ENCODE measurements around the gene PSMG2. TPM values are rescaled to one million over a fixed set of nuclear protein-coding genes. Genes with fewer than 3 reads are reported as not detected.

The PSMG2 gene
- total and polyA plus RNA-seq, 2 of the 13 experiments (the other 11 are each of a cell fraction or from before 2014, with no cell fraction given) = 53.4 to 94.8 TPM

GRCh38 chr18:12711446-12711845 lies 8.6 kb downstream of the PSMG2 start (continued):
- TF ChIP-seq USF2 (IDR thresholded peaks at IDR 0.05; ENCODE audit: low read depth, low read length) (no peak), USF2 (CRISPR knock-in tag; IDR thresholded peaks at IDR 0.05; ENCODE audit: borderline replicate concordance) (no peak), ZBTB8A (CRISPR knock-in tag; IDR thresholded peaks at IDR 0.05; ENCODE audit: borderline replicate concordance, low read depth) (no peak), CENPBD1 (CRISPR knock-in tag; IDR thresholded peaks at IDR 0.05; ENCODE audit: borderline replicate concordance, low read depth) (no peak), E2F5 (CRISPR knock-in tag; conservative IDR thresholded peaks at IDR 0.05) (no peak), MATR3 (CRISPR knock-in tag; IDR thresholded peaks at IDR 0.05) (no peak), ZNF567 (CRISPR knock-in tag; IDR thresholded peaks at IDR 0.05; ENCODE audit: borderline replicate concordance) (no peak), ZNF773 (CRISPR knock-in tag; IDR thresholded peaks at IDR 0.05; ENCODE audit: borderline replicate concordance) (no peak), SAFB2 (CRISPR knock-in tag; IDR thresholded peaks at IDR 0.05; ENCODE audit: borderline replicate concordance, low read depth) (no peak), FOXP1 (IDR thresholded peaks at IDR 0.05) (no peak), FOXP1 (CRISPR knock-in tag; IDR thresholded peaks at IDR 0.05) (no peak)

All from HepG2 (cell line).